H1 (cell line): ENCODE data around the gene DCX. TPM values are rescaled to one million over a fixed set of nuclear protein-coding genes. Genes with fewer than 3 reads are reported as not detected.

Source experiments
- polyA plus RNA-seq, 7 experiments: library from polyadenylated mRNA; depleted of rRNA in 3 of 7; stranded (reverse) in 5 of 7; unstranded in 2 of 7; fragments of >200 nt in 5 of 7; fragments of 200-250 nt in 2 of 7; gene quantifications; 1 replicate in 5 of 7; 2 replicates in 1 of 7; 4 replicates in 1 of 7; pipeline versions ENCODE4 v1.2.1 to v1.2.3, GENCODE V29; 2011 to 2013; ENCODE audit warnings: missing spikeins in 2 of 7, mixed read lengths in 2 of 7
- total RNA-seq: library from RNA; stranded (reverse); fragmentation: NEBNext Ultra II Directional; extraction: Animal tissue kit (Norgen Biotek cat#: 25700); gene quantifications from 2 replicates; pipeline ENCODE4 v1.2.1, GENCODE V29; 2021
- TF ChIP-seq, protein P1 (sequence below): fragments of 300-600 bp; sonication (generic); IDR thresholded peaks from 2 replicates; pipeline ENCODE4 v1.7.1; 2012; ENCODE audit warnings: low read length, moderate library complexity, mild to moderate bottlenecking, inconsistent platforms; ENCODE audit not compliant: insufficient replicate concordance

The DCX gene
- total and polyA plus RNA-seq, 2 of the 8 experiments (the other 6 are each of a cell fraction or from before 2014, with no cell fraction given): 1.3 to 3.3 TPM

DNA sequence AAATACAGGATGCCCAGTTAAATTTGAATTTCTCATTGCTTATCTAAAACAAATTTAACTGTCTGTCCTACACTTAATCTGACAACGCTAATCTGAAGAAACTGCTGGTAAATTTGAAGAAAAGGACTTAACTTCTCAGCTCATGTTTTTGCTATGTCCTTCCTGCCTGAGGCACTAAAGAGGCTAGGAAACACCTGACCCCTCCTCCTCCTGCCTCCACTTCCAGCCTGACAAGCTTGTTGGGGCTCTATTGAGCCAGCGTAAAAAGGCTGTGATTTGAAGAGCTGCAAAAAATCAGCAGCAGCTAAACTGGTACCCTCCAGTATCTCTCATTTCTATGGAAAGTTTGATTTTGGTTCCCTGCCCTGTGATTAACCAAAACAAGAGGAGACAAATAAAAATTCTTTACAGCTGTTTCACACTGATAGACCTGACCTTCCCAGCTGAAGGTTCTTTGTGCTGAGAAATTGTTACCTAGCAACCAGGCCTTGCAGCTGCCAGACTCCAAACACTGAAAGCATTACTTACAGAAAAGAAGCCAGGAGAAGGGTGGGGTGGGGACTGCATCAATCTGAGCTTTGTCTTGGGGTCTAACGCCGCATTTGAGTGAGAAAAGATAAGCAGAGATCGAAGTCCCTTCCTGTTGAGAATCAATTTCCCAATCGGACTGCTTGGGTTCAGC, 35.0 kb downstream of the DCX start (continued):
- TF ChIP-seq, protein P1, sequence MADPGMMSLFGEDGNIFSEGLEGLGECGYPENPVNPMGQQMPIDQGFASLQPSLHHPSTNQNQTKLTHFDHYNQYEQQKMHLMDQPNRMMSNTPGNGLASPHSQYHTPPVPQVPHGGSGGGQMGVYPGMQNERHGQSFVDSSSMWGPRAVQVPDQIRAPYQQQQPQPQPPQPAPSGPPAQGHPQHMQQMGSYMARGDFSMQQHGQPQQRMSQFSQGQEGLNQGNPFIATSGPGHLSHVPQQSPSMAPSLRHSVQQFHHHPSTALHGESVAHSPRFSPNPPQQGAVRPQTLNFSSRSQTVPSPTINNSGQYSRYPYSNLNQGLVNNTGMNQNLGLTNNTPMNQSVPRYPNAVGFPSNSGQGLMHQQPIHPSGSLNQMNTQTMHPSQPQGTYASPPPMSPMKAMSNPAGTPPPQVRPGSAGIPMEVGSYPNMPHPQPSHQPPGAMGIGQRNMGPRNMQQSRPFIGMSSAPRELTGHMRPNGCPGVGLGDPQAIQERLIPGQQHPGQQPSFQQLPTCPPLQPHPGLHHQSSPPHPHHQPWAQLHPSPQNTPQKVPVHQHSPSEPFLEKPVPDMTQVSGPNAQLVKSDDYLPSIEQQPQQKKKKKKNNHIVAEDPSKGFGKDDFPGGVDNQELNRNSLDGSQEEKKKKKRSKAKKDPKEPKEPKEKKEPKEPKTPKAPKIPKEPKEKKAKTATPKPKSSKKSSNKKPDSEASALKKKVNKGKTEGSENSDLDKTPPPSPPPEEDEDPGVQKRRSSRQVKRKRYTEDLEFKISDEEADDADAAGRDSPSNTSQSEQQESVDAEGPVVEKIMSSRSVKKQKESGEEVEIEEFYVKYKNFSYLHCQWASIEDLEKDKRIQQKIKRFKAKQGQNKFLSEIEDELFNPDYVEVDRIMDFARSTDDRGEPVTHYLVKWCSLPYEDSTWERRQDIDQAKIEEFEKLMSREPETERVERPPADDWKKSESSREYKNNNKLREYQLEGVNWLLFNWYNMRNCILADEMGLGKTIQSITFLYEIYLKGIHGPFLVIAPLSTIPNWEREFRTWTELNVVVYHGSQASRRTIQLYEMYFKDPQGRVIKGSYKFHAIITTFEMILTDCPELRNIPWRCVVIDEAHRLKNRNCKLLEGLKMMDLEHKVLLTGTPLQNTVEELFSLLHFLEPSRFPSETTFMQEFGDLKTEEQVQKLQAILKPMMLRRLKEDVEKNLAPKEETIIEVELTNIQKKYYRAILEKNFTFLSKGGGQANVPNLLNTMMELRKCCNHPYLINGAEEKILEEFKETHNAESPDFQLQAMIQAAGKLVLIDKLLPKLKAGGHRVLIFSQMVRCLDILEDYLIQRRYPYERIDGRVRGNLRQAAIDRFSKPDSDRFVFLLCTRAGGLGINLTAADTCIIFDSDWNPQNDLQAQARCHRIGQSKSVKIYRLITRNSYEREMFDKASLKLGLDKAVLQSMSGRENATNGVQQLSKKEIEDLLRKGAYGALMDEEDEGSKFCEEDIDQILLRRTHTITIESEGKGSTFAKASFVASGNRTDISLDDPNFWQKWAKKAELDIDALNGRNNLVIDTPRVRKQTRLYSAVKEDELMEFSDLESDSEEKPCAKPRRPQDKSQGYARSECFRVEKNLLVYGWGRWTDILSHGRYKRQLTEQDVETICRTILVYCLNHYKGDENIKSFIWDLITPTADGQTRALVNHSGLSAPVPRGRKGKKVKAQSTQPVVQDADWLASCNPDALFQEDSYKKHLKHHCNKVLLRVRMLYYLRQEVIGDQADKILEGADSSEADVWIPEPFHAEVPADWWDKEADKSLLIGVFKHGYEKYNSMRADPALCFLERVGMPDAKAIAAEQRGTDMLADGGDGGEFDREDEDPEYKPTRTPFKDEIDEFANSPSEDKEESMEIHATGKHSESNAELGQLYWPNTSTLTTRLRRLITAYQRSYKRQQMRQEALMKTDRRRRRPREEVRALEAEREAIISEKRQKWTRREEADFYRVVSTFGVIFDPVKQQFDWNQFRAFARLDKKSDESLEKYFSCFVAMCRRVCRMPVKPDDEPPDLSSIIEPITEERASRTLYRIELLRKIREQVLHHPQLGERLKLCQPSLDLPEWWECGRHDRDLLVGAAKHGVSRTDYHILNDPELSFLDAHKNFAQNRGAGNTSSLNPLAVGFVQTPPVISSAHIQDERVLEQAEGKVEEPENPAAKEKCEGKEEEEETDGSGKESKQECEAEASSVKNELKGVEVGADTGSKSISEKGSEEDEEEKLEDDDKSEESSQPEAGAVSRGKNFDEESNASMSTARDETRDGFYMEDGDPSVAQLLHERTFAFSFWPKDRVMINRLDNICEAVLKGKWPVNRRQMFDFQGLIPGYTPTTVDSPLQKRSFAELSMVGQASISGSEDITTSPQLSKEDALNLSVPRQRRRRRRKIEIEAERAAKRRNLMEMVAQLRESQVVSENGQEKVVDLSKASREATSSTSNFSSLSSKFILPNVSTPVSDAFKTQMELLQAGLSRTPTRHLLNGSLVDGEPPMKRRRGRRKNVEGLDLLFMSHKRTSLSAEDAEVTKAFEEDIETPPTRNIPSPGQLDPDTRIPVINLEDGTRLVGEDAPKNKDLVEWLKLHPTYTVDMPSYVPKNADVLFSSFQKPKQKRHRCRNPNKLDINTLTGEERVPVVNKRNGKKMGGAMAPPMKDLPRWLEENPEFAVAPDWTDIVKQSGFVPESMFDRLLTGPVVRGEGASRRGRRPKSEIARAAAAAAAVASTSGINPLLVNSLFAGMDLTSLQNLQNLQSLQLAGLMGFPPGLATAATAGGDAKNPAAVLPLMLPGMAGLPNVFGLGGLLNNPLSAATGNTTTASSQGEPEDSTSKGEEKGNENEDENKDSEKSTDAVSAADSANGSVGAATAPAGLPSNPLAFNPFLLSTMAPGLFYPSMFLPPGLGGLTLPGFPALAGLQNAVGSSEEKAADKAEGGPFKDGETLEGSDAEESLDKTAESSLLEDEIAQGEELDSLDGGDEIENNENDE: no peak
